HepG2 (cell line): ENCODE results near the gene PGR. TPM values are rescaled to one million over a fixed set of nuclear protein-coding genes. Genes with fewer than 3 reads are reported as not detected.

Source experiments
- ATAC-seq: fragments of 200-7000 bp; cut with Tn5 transposase; 3 replicates; pipeline ENCODE4 v1.9.1; 2020; ENCODE audit warnings: mild to moderate bottlenecking, moderate library complexity
- BruUV-seq: library from RNA; stranded (reverse); fragments of 400-500 nt; replicated peaks from 2 replicates; lab custom pipeline; 2021; lab: Mats Ljungman, UMichigan
- CTCF ChIA-PET: fragments of 300-600 bp; formaldehyde crosslinking; extraction: SDS; loops from one replicate; lab custom pipeline; 2021; ENCODE audit warnings: low total read pairs, inconsistent platforms, low intra/inter-chr PET ratio; lab: Yijun Ruan, JAX
- POLR2A ChIA-PET: fragments of 350-600 bp; sonication (Branson Sonifier 250); formaldehyde crosslinking; loops from one replicate; lab custom pipeline; 2020; ENCODE audit warnings: antibody characterized with exemption, inconsistent platforms; lab: Yijun Ruan, JAX
- DNase-seq: peaks from one replicate; pipeline ENCODE4 v3.0.0-alpha.2; 2015; ENCODE audit warnings: low spot score
- FAIRE-seq: peaks from 3 replicates; lab custom pipeline; 2011; peaks lifted over from hg19 to GRCh38; lab: Jason Lieb, UNC
- H2AFZ ChIP-seq: one replicate; pipeline ENCODE4 v1.6.1; 2011; ENCODE audit warnings: low read length, inconsistent platforms
- H3K27ac ChIP-seq: fragments of 300-600 bp; 3 replicates; pipeline ENCODE4 v1.8.0; 2011; ENCODE audit warnings: mixed run types, mild to moderate bottlenecking, mixed read lengths, low read length, inconsistent platforms; ENCODE audit not compliant: insufficient read depth; ENCODE audit errors: extremely low read length
- H3K27me3 ChIP-seq, 2 experiments: fragments of 200-600 bp in 1 of 2; 2 replicates in 1 of 2; 3 replicates in 1 of 2; pipeline versions ENCODE4 v1.6.0 to v1.8.0; 2011; ENCODE audit warnings: low read length in 2 of 2, mild to moderate bottlenecking in 2 of 2, moderate library complexity in 2 of 2, inconsistent platforms in 1 of 2; ENCODE audit not compliant: insufficient read depth in 2 of 2, control insufficient read depth in 1 of 2
- H3K36me3 ChIP-seq, 2 experiments: fragments of 200-600 bp in 1 of 2; replicated peaks in 1 of 2; 2 replicates in 1 of 2; 3 replicates in 1 of 2; pipeline versions ENCODE4 v1.5.1 to v1.8.0; 2011; ENCODE audit warnings: low read length in 2 of 2, inconsistent platforms in 1 of 2; ENCODE audit not compliant: insufficient read depth in 2 of 2, control insufficient read depth in 1 of 2
- H3K4me1 ChIP-seq: 2 replicates; pipeline ENCODE4 v1.5.1; 2012; ENCODE audit warnings: low read length, inconsistent platforms; ENCODE audit not compliant: insufficient read depth
- H3K4me2 ChIP-seq: 2 replicates; pipeline ENCODE4 v1.6.0; 2011; ENCODE audit warnings: low read depth, low read length, inconsistent platforms
- H3K4me3 ChIP-seq, 3 experiments: fragments of 200-600 bp in 1 of 3; sonication (generic), shearing (Covaris generic) in 1 of 3; replicated peaks in 1 of 3; 2 replicates each; pipeline ENCODE4 v1.5.1; 2011 to 2016; ENCODE audit warnings: low read length in 3 of 3, inconsistent platforms in 2 of 3, low read depth in 2 of 3, mild to moderate bottlenecking in 2 of 3, control low read depth in 1 of 3, mixed read lengths in 1 of 3; ENCODE audit not compliant: insufficient read depth in 1 of 3
- H3K79me2 ChIP-seq: one replicate; pipeline ENCODE4 v1.6.1; 2011; ENCODE audit warnings: low read length, inconsistent platforms; ENCODE audit not compliant: insufficient read depth
- H3K9ac ChIP-seq: 2 replicates; pipeline ENCODE4 v1.6.0; 2011; ENCODE audit warnings: mild to moderate bottlenecking, low read depth, low read length, inconsistent platforms; ENCODE audit not compliant: insufficient read depth
- H3K9me3 ChIP-seq: 2 replicates; pipeline ENCODE4 v1.5.1; 2012; ENCODE audit warnings: mild to moderate bottlenecking, low read length
- H4K20me1 ChIP-seq: 2 replicates; pipeline ENCODE4 v1.6.0; 2011; ENCODE audit warnings: inconsistent platforms, mild to moderate bottlenecking, low read length, moderate library complexity; ENCODE audit not compliant: insufficient read depth
- CENPX ChIP-seq: sonication (generic); formaldehyde crosslinking; IDR thresholded peaks from 2 replicates; pipeline ENCODE4 v1.9.0; 2021; ENCODE audit warnings: mild to moderate bottlenecking, missing genetic modification reagents, moderate library complexity
- ELF4 ChIP-seq: sonication (generic); formaldehyde crosslinking; IDR thresholded peaks from 2 replicates; pipeline ENCODE4 v1.5.0; 2020; ENCODE audit warnings: missing genetic modification reagents, mild to moderate bottlenecking, moderate library complexity, borderline replicate concordance
- EP300 ChIP-seq, 3 experiments: sonication (generic) in 1 of 3; formaldehyde crosslinking in 1 of 3; IDR thresholded peaks; 2 replicates each; pipeline versions ENCODE4 v1.5.1 to v1.6.1; 2011 to 2020; ENCODE audit warnings: low read depth in 2 of 3, low read length in 2 of 3, borderline replicate concordance in 1 of 3, improper control_type of control experiment in 1 of 3, mild to moderate bottlenecking in 1 of 3, missing genetic modification reagents in 1 of 3, moderate library complexity in 1 of 3
- KMT2B ChIP-seq: IDR thresholded peaks from 2 replicates; pipeline ENCODE4 v1.6.1; 2016; ENCODE audit warnings: missing genetic modification reagents, missing compliant biosample characterization
- MBD4 ChIP-seq: IDR thresholded peaks from 2 replicates; pipeline ENCODE4 v1.6.1; 2012; ENCODE audit warnings: low read length, inconsistent platforms, borderline replicate concordance
- MTA1 ChIP-seq: sonication (generic); formaldehyde crosslinking; IDR thresholded peaks from 2 replicates; pipeline ENCODE4 v1.4.0; 2020; ENCODE audit warnings: missing genetic modification reagents, mild to moderate bottlenecking, borderline replicate concordance
- PCBP2 ChIP-seq: fragments of 200-400 bp; formaldehyde crosslinking; optimal IDR thresholded peaks from 2 replicates; pipeline ENCODE3; 2018; ENCODE audit warnings: low read length, low read depth; ENCODE audit not compliant: poor library complexity, severe bottlenecking
- PITX1 ChIP-seq: sonication (generic); formaldehyde crosslinking; IDR thresholded peaks from 2 replicates; pipeline ENCODE4 v1.5.1; 2020; ENCODE audit warnings: mild to moderate bottlenecking, missing genetic modification reagents
- SAP130 ChIP-seq: IDR thresholded peaks from 2 replicates; pipeline ENCODE4 v1.6.1; 2016; ENCODE audit warnings: low read depth
- SP140L ChIP-seq: sonication (generic); formaldehyde crosslinking; IDR thresholded peaks from 2 replicates; pipeline ENCODE4 v1.4.0; 2020; ENCODE audit warnings: missing genetic modification reagents, borderline replicate concordance
- ZIK1 ChIP-seq: sonication (generic); formaldehyde crosslinking; IDR thresholded peaks from 2 replicates; pipeline ENCODE4 v1.5.0; 2020; ENCODE audit warnings: mild to moderate bottlenecking, low read depth, missing genetic modification reagents, borderline replicate concordance
- ZNF232 ChIP-seq: sonication (generic); formaldehyde crosslinking; IDR thresholded peaks from 2 replicates; pipeline ENCODE4 v1.4.0; 2020; ENCODE audit warnings: missing genetic modification reagents, borderline replicate concordance
- ZNF530 ChIP-seq: sonication (generic); formaldehyde crosslinking; IDR thresholded peaks from 2 replicates; pipeline ENCODE4 v1.5.0; 2020; ENCODE audit warnings: low read depth, mild to moderate bottlenecking, missing genetic modification reagents
- ZNF629 ChIP-seq: sonication (generic); formaldehyde crosslinking; conservative IDR thresholded peaks from 2 replicates; pipeline ENCODE4 v1.5.0; 2020; ENCODE audit warnings: missing genetic modification reagents
- ZNF772 ChIP-seq: sonication (generic); formaldehyde crosslinking; IDR thresholded peaks from 2 replicates; pipeline ENCODE4 v1.5.0; 2020; ENCODE audit warnings: mild to moderate bottlenecking, missing genetic modification reagents
- ZNF775 ChIP-seq: sonication (generic); formaldehyde crosslinking; IDR thresholded peaks from 2 replicates; pipeline ENCODE4 v1.4.0; 2020; ENCODE audit warnings: missing genetic modification reagents, mild to moderate bottlenecking, moderate library complexity, borderline replicate concordance
- WGBS: methylation state at CpG from one replicate; pipeline ENCODE4 v1.1.6; 2017; ENCODE audit warnings: low lambda C conversion rate; 5-methylcytosine and 5-hydroxymethylcytosine counted together
- in situ Hi-C: cut with HindIII; loops from 2 replicates; pipeline ENCODE4 v1.10.0; 2017; ENCODE audit warnings: low pct_unique_long_range_greater_than_20kb; ENCODE audit not compliant: extremely low pct_ligation_motif_present
- intact Hi-C: fragments of 100-400 bp; cut with micrococcal nuclease; formaldehyde crosslinking; loops from one replicate; pipeline ENCODE4 v1.10.0; 2022; ENCODE audit not compliant: unreplicated experiment
- polyA plus RNA-seq, 8 experiments: library from polyadenylated mRNA; depleted of rRNA in 3 of 8; stranded (reverse) in 7 of 8; unstranded in 1 of 8; fragments of >200 nt; fragmentation: Illumina TruSeq in 4 of 8; extraction: Trizol in 4 of 8; gene quantifications; 2 replicates each; pipeline versions ENCODE4 v1.2.1 to v1.2.3, GENCODE V29; 2011 to 2016; ENCODE audit warnings: low read depth in 4 of 8, missing spikeins in 1 of 8, mixed read lengths in 1 of 8; ENCODE audit not compliant: insufficient read depth in 1 of 8
- total RNA-seq, 5 experiments: library from RNA; depleted of rRNA; stranded (reverse); fragments of >200 nt; fragmentation: Illumina TruSeq; extraction: Trizol; gene quantifications; 2 replicates each; pipeline ENCODE4 v1.2.3, GENCODE V29; 2016; ENCODE audit warnings: low read depth in 1 of 5
- TF ChIP-seq, protein P1 (sequence below): sonication (generic); formaldehyde crosslinking; IDR thresholded peaks from 2 replicates; pipeline ENCODE4 v1.5.0; 2020; ENCODE audit warnings: missing genetic modification reagents

The PGR gene
- total and polyA plus RNA-seq, 2 of the 13 experiments (the other 11 are each of a cell fraction or from before 2014, with no cell fraction given), result not detected

DNA sequence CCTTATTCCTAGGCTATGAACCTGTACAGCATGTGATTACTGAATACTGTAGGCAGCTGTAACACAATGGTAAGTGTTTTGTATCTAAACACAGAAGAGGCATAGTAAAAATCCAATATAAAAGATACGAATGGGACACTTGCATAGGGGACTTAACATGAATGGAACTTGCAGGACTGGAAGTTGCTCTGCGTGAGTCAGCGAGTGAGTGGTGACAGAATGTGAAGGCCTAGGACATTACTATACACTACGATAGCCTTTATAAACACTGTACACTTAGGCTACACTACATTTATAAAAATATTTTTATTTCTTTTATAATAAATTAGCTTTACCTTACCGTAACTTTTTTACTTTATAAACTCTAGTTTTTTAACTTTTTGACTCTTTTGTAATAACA lies 81.1 kb downstream of the PGR start (continued):
- no peak for TF ChIP-seq EP300 (IDR thresholded peaks at IDR 0.05; ENCODE audit: low read depth in 2 of 2, low read length in 2 of 2)
- TF ChIP-seq EP300 (CRISPR knock-in tag; IDR thresholded peaks at IDR 0.05; ENCODE audit: borderline replicate concordance), result no peak

DNA sequence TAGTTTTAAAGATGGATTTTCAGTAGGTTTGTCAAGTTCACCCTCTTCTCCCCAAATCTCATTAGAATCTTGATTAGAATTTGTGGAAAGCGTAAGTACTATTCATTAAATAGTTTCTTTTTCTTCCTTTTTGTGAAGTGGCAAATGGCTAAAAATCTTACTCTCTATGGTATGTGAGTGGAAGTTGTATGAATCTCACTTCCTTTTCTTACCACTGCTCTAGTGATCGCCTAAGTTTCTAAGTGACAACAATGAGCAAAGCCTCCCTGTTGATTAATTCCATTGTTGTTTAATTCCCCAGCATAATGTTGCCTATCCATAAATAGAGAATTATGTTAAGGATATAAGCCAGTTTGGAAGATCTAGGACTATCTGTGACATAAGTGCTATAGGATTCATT lies 82.7 kb downstream of the PGR start:
- intact Hi-C loops (no loop called here), in situ Hi-C loops (no loop called here)
- Histone ChIP-seq H3K79me2 (no peaks in the 10 kb centered on the region), H2AFZ (no peak overlapping the region), H4K20me1 (no peaks in the 10 kb centered on the region), H3K9ac (no peak overlapping the region), H3K4me2 (no peak overlapping the region), H3K27me3 (no peaks in the 10 kb centered on the region), H3K4me1 (no peaks in the 10 kb centered on the region), H3K36me3 (no peaks in the 10 kb centered on the region), H3K4me3 (no peak overlapping the region), H3K9me3 (no peaks in the 10 kb centered on the region), H3K27ac (no peak overlapping the region)
- 6% methylated on average over 2 of the region's 2 CpGs for WGBS
- no peak for DNase-seq
- CTCF ChIA-PET, result no interaction called here
- no TSS peak for BruUV-seq
- no peak for FAIRE-seq
- TF ChIP-seq ELF4 (CRISPR knock-in tag) (no peak), ZNF775 (no peak), ZIK1 (CRISPR knock-in tag) (no peak), KMT2B (no peak), SP140L (CRISPR knock-in tag) (no peak)
- POLR2A ChIA-PET, result no interaction called here
- no peak for ATAC-seq

DNA sequence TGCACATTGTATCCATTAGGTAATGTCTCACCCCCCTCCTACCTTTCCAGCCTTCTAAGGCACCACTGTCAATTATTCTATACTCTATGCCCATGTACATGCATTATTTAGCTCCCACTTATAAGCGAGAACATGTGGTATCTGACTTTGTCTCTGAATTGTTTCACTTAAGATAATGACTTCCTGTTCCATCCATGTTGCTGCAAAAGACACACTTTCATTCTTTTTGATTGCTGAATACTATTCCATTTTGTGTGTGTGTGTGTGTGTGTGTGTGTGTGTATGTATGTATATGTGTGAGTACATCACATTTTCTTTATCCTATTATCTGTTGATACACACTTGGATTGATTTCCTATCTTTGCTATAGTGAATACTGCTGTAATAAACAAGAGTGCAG lies 84.2 kb downstream of the PGR start:
- H3K27ac ChIP-seq, result no peak overlapping the region
- H4K20me1 ChIP-seq, result no peaks in the 10 kb centered on the region
- 3% methylated on average over 1 of the region's 1 CpG for WGBS
- no peak for FAIRE-seq
- H3K9ac ChIP-seq, result no peak overlapping the region
- DNase-seq, result no peak
- in situ Hi-C loops (no loop called here), intact Hi-C loops (no loop called here)
- no peaks in the 10 kb centered on the region for H3K4me1 ChIP-seq
- H3K4me2 ChIP-seq, result no peak overlapping the region
- H3K36me3 ChIP-seq, result no peaks in the 10 kb centered on the region
- H3K4me3 ChIP-seq, result no peak overlapping the region
- ChIA-PET CTCF (no interaction called here), POLR2A (no interaction called here)
- H3K9me3 ChIP-seq, result no peaks in the 10 kb centered on the region
- H3K79me2 ChIP-seq, result no peaks in the 10 kb centered on the region
- no peak overlapping the region for H2AFZ ChIP-seq
- H3K27me3 ChIP-seq, result no peaks in the 10 kb centered on the region
- no TSS peak for BruUV-seq
- ATAC-seq, result no peak
- TF ChIP-seq ELF4 (CRISPR knock-in tag) (no peak), PCBP2 (no peak), CENPX (CRISPR knock-in tag) (no peak), MBD4 (no peak), ZNF772 (CRISPR knock-in tag) (no peak), ZNF629 (CRISPR knock-in tag) (no peak), PITX1 (no peak), SAP130 (CRISPR knock-in tag) (no peak), ZNF530 (no peak), ZNF232 (CRISPR knock-in tag) (no peak), MTA1 (CRISPR knock-in tag) (no peak)
- TF ChIP-seq, protein P1, sequence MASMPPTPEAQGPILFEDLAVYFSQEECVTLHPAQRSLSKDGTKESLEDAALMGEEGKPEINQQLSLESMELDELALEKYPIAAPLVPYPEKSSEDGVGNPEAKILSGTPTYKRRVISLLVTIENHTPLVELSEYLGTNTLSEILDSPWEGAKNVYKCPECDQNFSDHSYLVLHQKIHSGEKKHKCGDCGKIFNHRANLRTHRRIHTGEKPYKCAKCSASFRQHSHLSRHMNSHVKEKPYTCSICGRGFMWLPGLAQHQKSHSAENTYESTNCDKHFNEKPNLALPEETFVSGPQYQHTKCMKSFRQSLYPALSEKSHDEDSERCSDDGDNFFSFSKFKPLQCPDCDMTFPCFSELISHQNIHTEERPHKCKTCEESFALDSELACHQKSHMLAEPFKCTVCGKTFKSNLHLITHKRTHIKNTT (CRISPR knock-in tag), result no peak
